GM18505 (cell line): ENCODE results near the gene PIGS.
"Not testable (repeated sequence)": the region's sequence is repeated elsewhere in the genome, so short reads cannot be mapped to it uniquely, and the experiment has no call there.

Source experiments
- ATAC-seq: cut with Tn5 transposase; IDR thresholded peaks from one replicate; pipeline ENCODE4 v1.9.1; 2021; ENCODE audit not compliant: unreplicated experiment
- POLR2A ChIP-seq: IDR thresholded peaks from 4 replicates; pipeline ENCODE4 v1.6.1; 2011; ENCODE audit warnings: borderline replicate concordance; ENCODE audit not compliant: insufficient read depth, insufficient read length; ENCODE audit errors: extremely low read depth

Gene PIGS

GRCh38 chr17:28598389-28598788 is 27.1 kb upstream of the PIGS start:
- ATAC-seq = no peak
- TF ChIP-seq POLR2A = no peak

- no peak for ATAC-seq
- no peak for TF ChIP-seq POLR2A
Observed at GRCh38 chr17:28597606-28598383, 26.5 kb upstream of the PIGS start.

GRCh38 chr17:28592260-28592659 is 20.9 kb upstream of the PIGS start:
- TF ChIP-seq POLR2A = no peak
- ATAC-seq = no peak

GRCh38 chr17:28585851-28586250 is 14.5 kb upstream of the PIGS start:
- no peak for ATAC-seq
- TF ChIP-seq POLR2A = no peak

- ATAC-seq = no peak
- TF ChIP-seq POLR2A = no peak
Observed at GRCh38 chr17:28584434-28584833, 13.1 kb upstream of the PIGS start.

- no peak for TF ChIP-seq POLR2A
- no peak for ATAC-seq
Observed at GRCh38 chr17:28582513-28582912, 11.2 kb upstream of the PIGS start.

- no peak for ATAC-seq
- TF ChIP-seq POLR2A = no peak
Observed at GRCh38 chr17:28580959-28581358, 9.6 kb upstream of the PIGS start.

GRCh38 chr17:28579526-28579925 is 8.2 kb upstream of the PIGS start:
- ATAC-seq = no peak
- TF ChIP-seq POLR2A = no peak

GRCh38 chr17:28578246-28579195 is 7.2 kb upstream of the PIGS start:
- ATAC-seq = no peak
- no peak for TF ChIP-seq POLR2A

GRCh38 chr17:28577466-28577824 is 6.1 kb upstream of the PIGS start:
- ATAC-seq = no peak
- no peak for TF ChIP-seq POLR2A

GRCh38 chr17:28576758-28577465 is 5.6 kb upstream of the PIGS start, which contains the start of gene ALDOC:
ALDOC (minus strand) TSS chr17:28576895; CDS start chr17:28575532, 1,363 bp downstream.
- peak; percentile 84 for ATAC-seq
- TF ChIP-seq POLR2A = peak; percentile 84

- ATAC-seq = not testable (repeated sequence)
Observed at GRCh38 chr17:28576016-28576415, 4.7 kb upstream of the PIGS start.

GRCh38 chr17:28575126-28575795 is 3.9 kb upstream of the PIGS start:
- no peak for ATAC-seq
- no peak for TF ChIP-seq POLR2A
